Panc1 (cell line): ENCODE results near the gene TCHP.

Source experiments
- POLR2AphosphoS5 ChIP-seq: IDR thresholded peaks from 2 replicates; pipeline ENCODE4 v1.6.1; 2012; ENCODE audit warnings: mild to moderate bottlenecking, low read depth, low read length, moderate library complexity
- TCF7L2 ChIP-seq: IDR thresholded peaks from 2 replicates; pipeline ENCODE4 v1.6.1; 2011; ENCODE audit warnings: mild to moderate bottlenecking, low read depth, low read length, inconsistent platforms
- TF ChIP-seq, protein P1 (sequence below): fragments of 450-650 bp; IDR thresholded peaks from 2 replicates; pipeline ENCODE4 v1.5.1; 2017; ENCODE audit warnings: mild to moderate bottlenecking

DNA sequence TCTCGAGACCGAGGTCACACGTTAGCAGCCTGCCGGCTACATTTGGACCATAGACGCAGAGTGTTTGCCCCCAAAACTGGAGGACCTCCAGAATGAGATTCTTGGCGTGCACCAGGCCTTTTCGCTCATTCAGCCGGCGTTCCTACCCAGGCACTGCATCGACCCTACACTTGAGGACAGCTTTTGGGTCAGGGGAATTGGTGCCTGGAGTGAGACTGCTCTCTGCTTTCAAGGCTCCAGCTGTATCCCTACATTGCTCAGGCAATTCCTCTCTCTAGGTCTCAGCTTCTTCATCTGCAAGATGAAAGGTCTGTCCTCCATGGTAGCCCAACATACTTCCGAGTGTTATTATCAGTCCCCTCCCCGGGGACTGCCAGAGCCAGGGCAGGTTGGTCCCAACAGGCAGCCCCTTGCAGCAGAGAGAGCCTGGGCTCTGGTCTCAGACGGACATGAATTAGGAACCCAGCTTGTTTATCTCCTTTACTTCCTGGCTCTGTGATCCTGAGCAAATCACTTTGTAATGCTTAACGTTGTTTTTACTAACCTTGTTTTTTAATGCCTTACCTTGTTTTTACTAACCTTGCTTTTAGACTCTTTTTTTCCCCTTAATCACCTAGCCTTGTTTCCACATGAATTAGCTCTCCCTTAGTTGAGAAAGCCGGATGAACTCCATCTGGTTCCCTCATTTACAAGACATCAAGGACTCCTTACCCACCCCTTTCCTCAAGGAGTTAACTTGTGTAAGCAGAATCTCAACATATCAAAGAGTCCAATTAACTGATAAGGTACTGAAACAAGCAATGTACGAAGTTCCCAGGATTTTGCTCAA is 892 bp downstream of the TCHP start:
- TF ChIP-seq, protein P1, sequence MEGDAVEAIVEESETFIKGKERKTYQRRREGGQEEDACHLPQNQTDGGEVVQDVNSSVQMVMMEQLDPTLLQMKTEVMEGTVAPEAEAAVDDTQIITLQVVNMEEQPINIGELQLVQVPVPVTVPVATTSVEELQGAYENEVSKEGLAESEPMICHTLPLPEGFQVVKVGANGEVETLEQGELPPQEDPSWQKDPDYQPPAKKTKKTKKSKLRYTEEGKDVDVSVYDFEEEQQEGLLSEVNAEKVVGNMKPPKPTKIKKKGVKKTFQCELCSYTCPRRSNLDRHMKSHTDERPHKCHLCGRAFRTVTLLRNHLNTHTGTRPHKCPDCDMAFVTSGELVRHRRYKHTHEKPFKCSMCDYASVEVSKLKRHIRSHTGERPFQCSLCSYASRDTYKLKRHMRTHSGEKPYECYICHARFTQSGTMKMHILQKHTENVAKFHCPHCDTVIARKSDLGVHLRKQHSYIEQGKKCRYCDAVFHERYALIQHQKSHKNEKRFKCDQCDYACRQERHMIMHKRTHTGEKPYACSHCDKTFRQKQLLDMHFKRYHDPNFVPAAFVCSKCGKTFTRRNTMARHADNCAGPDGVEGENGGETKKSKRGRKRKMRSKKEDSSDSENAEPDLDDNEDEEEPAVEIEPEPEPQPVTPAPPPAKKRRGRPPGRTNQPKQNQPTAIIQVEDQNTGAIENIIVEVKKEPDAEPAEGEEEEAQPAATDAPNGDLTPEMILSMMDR, result no peak
- no peak for TF ChIP-seq TCF7L2
- TF ChIP-seq POLR2AphosphoS5, result no peak
